K562 (cell line): Measurements from ENCODE around the gene SCAPER. TPM values are rescaled to one million over a fixed set of nuclear protein-coding genes. Genes with fewer than 3 reads are reported as not detected.

Source experiments
- ATAC-seq: fragments of 200-7000 bp; cut with Tn5 transposase; 3 replicates; pipeline ENCODE4 v1.9.1; 2020; ENCODE audit warnings: moderate library complexity
- BruUV-seq: library from RNA; stranded (reverse); fragments of 400-500 nt; replicated peaks from 2 replicates; lab custom pipeline; 2021; lab: Mats Ljungman, UMichigan
- CTCF ChIA-PET: fragments of 300-600 bp; formaldehyde crosslinking; extraction: SDS; loops from one replicate; lab custom pipeline; 2021; ENCODE audit warnings: low intra/inter-chr PET ratio; lab: Yijun Ruan, JAX
- POLR2A ChIA-PET: fragments of 300-600, 350-650 bp; sonication (Branson Sonifier 250); formaldehyde crosslinking; extraction: SDS; loops from one replicate; lab custom pipeline; 2021; ENCODE audit warnings: antibody characterized with exemption, inconsistent platforms; lab: Yijun Ruan, JAX
- DNase-seq, 4 experiments: peaks; one replicate each; pipeline versions ENCODE4 v3.0.0 to v3.0.0-alpha.2; 2011 to 2018; ENCODE audit warnings: low spot score in 3 of 4, mixed read lengths in 3 of 4; ENCODE audit errors: extremely low read depth in 1 of 4
- FAIRE-seq: peaks from 2 replicates; lab custom pipeline; 2011; peaks lifted over from hg19 to GRCh38; lab: Jason Lieb, UNC
- H2AFZ ChIP-seq: 2 replicates; pipeline ENCODE4 v1.6.0; 2011; ENCODE audit warnings: low read depth, low read length, control low read depth, inconsistent platforms
- H3K27ac ChIP-seq: fragments of 200-600 bp; 3 replicates; pipeline ENCODE4 v1.8.0; 2011; ENCODE audit warnings: low read depth, mild to moderate bottlenecking, control low read depth, inconsistent platforms, low read length, moderate library complexity, mixed read lengths; ENCODE audit errors: extremely low read depth
- H3K27me3 ChIP-seq, 2 experiments: fragments of 300-600 bp in 1 of 2; 2 replicates in 1 of 2; 3 replicates in 1 of 2; pipeline versions ENCODE4 v1.6.0 to v1.8.0; 2011; ENCODE audit warnings: inconsistent platforms in 2 of 2, low read length in 2 of 2, mild to moderate bottlenecking in 1 of 2, mixed read lengths in 1 of 2, moderate library complexity in 1 of 2; ENCODE audit not compliant: control insufficient read depth in 2 of 2, insufficient read depth in 2 of 2
- H3K36me3 ChIP-seq: fragments of 300-600 bp; 3 replicates; pipeline ENCODE4 v1.8.0; 2011; ENCODE audit warnings: mild to moderate bottlenecking, low read length, inconsistent platforms; ENCODE audit not compliant: control insufficient read depth, insufficient read depth
- H3K4me1 ChIP-seq, 2 experiments: fragments of 200-600 bp in 1 of 2; replicated peaks in 1 of 2; 2 replicates in 1 of 2; 3 replicates in 1 of 2; pipeline versions ENCODE4 v1.5.1 to v1.8.0; 2011; ENCODE audit warnings: inconsistent platforms in 2 of 2, low read length in 2 of 2, mild to moderate bottlenecking in 1 of 2, mixed read lengths in 1 of 2, moderate library complexity in 1 of 2; ENCODE audit not compliant: control insufficient read depth in 2 of 2, insufficient read depth in 2 of 2
- H3K4me2 ChIP-seq: 2 replicates; pipeline ENCODE4 v1.6.1; 2011; ENCODE audit warnings: low read length, control low read depth, inconsistent platforms, mixed read lengths; ENCODE audit not compliant: insufficient read depth
- H3K4me3 ChIP-seq: fragments of 200-600 bp; sonication (generic), shearing (Covaris generic); 2 replicates; pipeline ENCODE4 v1.5.1; 2016; ENCODE audit warnings: control low read depth, inconsistent platforms
- H3K79me2 ChIP-seq: fragments of 200-600 bp; 3 replicates; pipeline ENCODE4 v1.8.0; 2011; ENCODE audit warnings: low read length, inconsistent platforms; ENCODE audit not compliant: control insufficient read depth, insufficient read depth
- H3K9ac ChIP-seq, 2 experiments: 2 replicates each; pipeline versions ENCODE4 v1.6.0 to v1.6.1; 2011; ENCODE audit warnings: low read depth in 2 of 2, low read length in 2 of 2, control low read depth in 1 of 2, inconsistent platforms in 1 of 2, mild to moderate bottlenecking in 1 of 2, mixed read lengths in 1 of 2; ENCODE audit not compliant: insufficient read depth in 1 of 2
- H3K9me1 ChIP-seq: one replicate; pipeline ENCODE4 v1.6.0; 2011; ENCODE audit warnings: inconsistent platforms, mild to moderate bottlenecking, low read length, moderate library complexity; ENCODE audit not compliant: control insufficient read depth, insufficient read depth
- H3K9me3 ChIP-seq: replicated peaks from 2 replicates; pipeline ENCODE4 v1.5.1; 2011; ENCODE audit warnings: low read depth, low read length, inconsistent platforms; ENCODE audit not compliant: control insufficient read depth, insufficient read depth
- H4K20me1 ChIP-seq: replicated peaks from 2 replicates; pipeline ENCODE4 v1.6.1; 2011; ENCODE audit warnings: low read length, inconsistent platforms, mixed read lengths; ENCODE audit not compliant: control insufficient read depth, insufficient read depth
- C11orf30 ChIP-seq: fragments of 450-650 bp; IDR thresholded peaks from 2 replicates; pipeline ENCODE4 v1.6.1; 2016; ENCODE audit warnings: low read depth, mild to moderate bottlenecking
- EP400 ChIP-seq: fragments of 450-650 bp; IDR thresholded peaks from 2 replicates; pipeline ENCODE4 v1.6.1; 2017; ENCODE audit warnings: antibody characterized with exemption, mild to moderate bottlenecking, moderate library complexity
- HMG20A ChIP-seq: fragments of 450-650 bp; formaldehyde crosslinking; conservative IDR thresholded peaks from 2 replicates; pipeline ENCODE4 v1.4.0; 2020; ENCODE audit warnings: mild to moderate bottlenecking, mixed read lengths
- JUN ChIP-seq, 2 experiments: sonication (generic) in 1 of 2; formaldehyde crosslinking in 1 of 2; IDR thresholded peaks; 2 replicates each; pipeline versions ENCODE4 v1.6.1 to v1.8.0; 2012 to 2022; ENCODE audit warnings: borderline replicate concordance in 2 of 2, mild to moderate bottlenecking in 2 of 2, improper control_type of control experiment in 1 of 2, low read depth in 1 of 2, low read length in 1 of 2, missing genetic modification reagents in 1 of 2
- MAFG ChIP-seq: fragments of 450-650 bp; conservative IDR thresholded peaks from 2 replicates; pipeline ENCODE4 v1.6.1; 2016; ENCODE audit warnings: missing genetic modification characterization, missing compliant biosample characterization
- MBD2 ChIP-seq: sonication (generic); IDR thresholded peaks from 2 replicates; pipeline ENCODE4 v1.6.1; 2016; ENCODE audit warnings: low read depth, borderline replicate concordance
- NFE2 ChIP-seq: IDR thresholded peaks from 2 replicates; pipeline ENCODE4 v1.6.1; 2014; ENCODE audit warnings: antibody characterized with exemption, low read depth
- POLR3A ChIP-seq: IDR thresholded peaks from 2 replicates; pipeline ENCODE4 v1.6.1; 2011; ENCODE audit warnings: borderline replicate concordance, mild to moderate bottlenecking, moderate library complexity; ENCODE audit not compliant: insufficient read length, insufficient read depth; ENCODE audit errors: extremely low read depth
- ZNF316 ChIP-seq: fragments of 450-650 bp; IDR thresholded peaks from 2 replicates; pipeline ENCODE4 v1.6.1; 2016
- WGBS: fragments of 100-300 bp; shearing (Covaris generic); methylation state at CpG from one replicate; pipeline ENCODE4 v1.1.6; 2016; ENCODE audit warnings: low coverage, mixed read lengths; ENCODE audit not compliant: insufficient coverage; ENCODE audit errors: missing lambda C conversion rate; 5-methylcytosine and 5-hydroxymethylcytosine counted together
- in situ Hi-C: fragments of 300-500 bp; cut with MboI; formaldehyde crosslinking; loops from 4 replicates; pipeline ENCODE4 v1.15.0; 2018; ENCODE audit warnings: inconsistent platforms, mixed read lengths
- intact Hi-C: fragments of 100-400 bp; cut with micrococcal nuclease; formaldehyde crosslinking; loops from 2 replicates; pipeline ENCODE4 v1.14.2; 2022
- polyA plus RNA-seq, 8 experiments: library from polyadenylated mRNA; depleted of rRNA in 4 of 8; stranded (reverse) in 5 of 8; unstranded in 3 of 8; fragments of >200 nt; fragmentation: Nextera tagmentation in 2 of 8; fragmentation: Illumina TruSeq in 1 of 8; extraction: Ambion mirVana in 2 of 8; extraction: Trizol in 1 of 8; gene quantifications; 2 replicates each; pipeline versions ENCODE4 v1.2.1 to v1.2.3, GENCODE V29; 2011 to 2014; ENCODE audit warnings: inconsistent platforms in 1 of 8, missing spikeins in 1 of 8
- total RNA-seq, 7 experiments: library from RNA; depleted of rRNA in 6 of 7; stranded (reverse); fragments of >200 nt in 6 of 7; fragmentation: Illumina TruSeq in 2 of 7; extraction: Trizol in 2 of 7; gene quantifications; 2 replicates each; pipeline versions ENCODE4 v1.2.1 to v1.2.3, GENCODE V29; 2011 to 2021; ENCODE audit warnings: low replicate concordance in 1 of 7
- TF ChIP-seq, protein P1 (sequence below): IDR thresholded peaks from 3 replicates; pipeline ENCODE4 v1.6.1; 2011; ENCODE audit warnings: borderline replicate concordance, mild to moderate bottlenecking; ENCODE audit not compliant: insufficient read length, insufficient read depth
- TF ChIP-seq, protein P2 (sequence below): sonication (generic); IDR thresholded peaks from 2 replicates; pipeline ENCODE4 v1.6.1; 2016
- TF ChIP-seq, protein P3 (sequence below), 2 experiments: fragments of 450-650 bp in 1 of 2; sonication (generic) in 1 of 2; formaldehyde crosslinking in 1 of 2; IDR thresholded peaks in 1 of 2; conservative IDR thresholded peaks in 1 of 2; 2 replicates each; pipeline versions ENCODE4 v1.6.1 to v1.8.1; 2016 to 2023; ENCODE audit warnings: mild to moderate bottlenecking in 2 of 2, moderate library complexity in 2 of 2, inconsistent platforms in 1 of 2, missing genetic modification reagents in 1 of 2

SCAPER gene
- total and polyA plus RNA-seq, 9 of the 15 experiments (the other 6 are each of a cell fraction or from before 2014, with no cell fraction given): 1.3 to 5.7 (median 3.2) TPM

DNA sequence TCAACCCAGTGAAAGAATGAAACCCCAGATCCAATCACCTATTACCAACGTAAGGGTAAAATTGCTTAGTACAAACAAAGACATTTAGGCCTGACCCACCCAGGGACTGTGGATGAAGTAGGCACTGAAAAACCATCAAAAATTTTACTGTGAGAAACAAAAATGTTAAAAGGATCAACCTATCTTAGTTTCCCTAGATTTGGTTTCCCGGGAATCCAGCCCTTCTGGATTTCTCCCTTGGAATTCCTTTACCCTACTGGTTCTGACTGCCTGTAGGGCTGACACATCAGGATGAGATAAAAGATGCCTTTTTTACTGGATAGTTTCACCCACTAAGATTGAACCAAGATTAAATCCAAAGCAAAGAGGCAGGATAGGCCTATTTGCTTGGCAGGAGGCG is 102.7 kb downstream of the SCAPER start:
- H3K36me3 ChIP-seq: no peaks in the 10 kb centered on the region
- no peak overlapping the region for H3K4me2 ChIP-seq
- DNase-seq (no peak), FAIRE-seq (no peak), ATAC-seq (no peak)
- TF ChIP-seq POLR3A (no peak), MBD2 (no peak), HMG20A (no peak)
- ChIA-PET CTCF (no interaction called here), POLR2A (interaction anchor here (1.1 kb wide), 1 partner anchor 11 kb away, joined by 3 read pairs; no protein-coding TSS in a partner anchor)
- no peaks in the 10 kb centered on the region for H3K9me1 ChIP-seq
- no peak overlapping the region for H3K27ac ChIP-seq
- no peaks in the 10 kb centered on the region for H4K20me1 ChIP-seq
- no peaks in the 10 kb centered on the region for H3K27me3 ChIP-seq
- no peak overlapping the region for H2AFZ ChIP-seq
- no peaks in the 10 kb centered on the region for H3K79me2 ChIP-seq
- peaks cover 0 to 4% of the 10 kb centered on the region in 2 experiments; a peak in 2 of 5 replicates for H3K4me1 ChIP-seq
- H3K4me3 ChIP-seq: no peak overlapping the region
- WGBS: 75% methylated on average over 3 of the region's 3 CpGs
- intact Hi-C loops (no loop called here), in situ Hi-C loops (no loop called here)
- no peak overlapping the region for H3K9ac ChIP-seq
- H3K9me3 ChIP-seq: no peaks in the 10 kb centered on the region
- no TSS peak for BruUV-seq

DNA sequence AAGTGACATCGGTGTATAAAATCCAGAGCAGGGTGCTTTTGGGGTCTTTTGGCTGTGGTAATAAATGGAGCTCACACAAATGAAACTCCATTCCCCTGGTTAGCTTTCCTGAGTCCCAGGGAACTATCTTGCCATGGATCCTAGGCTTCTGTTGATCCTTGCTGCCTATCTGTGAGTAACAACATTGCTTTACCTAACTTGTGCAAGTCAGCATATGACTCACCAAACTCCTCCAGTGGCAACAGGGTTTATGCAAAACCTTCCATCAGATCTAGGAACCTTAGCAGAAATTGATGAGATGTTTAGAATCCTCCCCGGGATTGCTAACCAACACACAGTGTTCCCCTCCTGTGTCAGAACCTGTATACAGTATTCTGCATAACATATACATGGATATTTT is 105.4 kb downstream of the SCAPER start:
- Histone ChIP-seq H3K4me2 (no peak overlapping the region), H3K9me1 (no peaks in the 10 kb centered on the region), H2AFZ (no peak overlapping the region), H3K4me1 (no peaks in the 10 kb centered on the region; a peak in 1 of 5 replicates), H3K79me2 (no peaks in the 10 kb centered on the region), H3K27me3 (no peaks in the 10 kb centered on the region), H4K20me1 (no peaks in the 10 kb centered on the region), H3K27ac (no peak overlapping the region), H3K36me3 (no peaks in the 10 kb centered on the region), H3K9ac (no peak overlapping the region), H3K4me3 (no peak overlapping the region), H3K9me3 (no peaks in the 10 kb centered on the region)
- ChIA-PET CTCF (no interaction called here), POLR2A (no interaction called here)
- intact Hi-C loops: no loop called here
- in situ Hi-C loops: no loop called here
- FAIRE-seq (peak; percentile 72), DNase-seq (peak; percentile 10 to 16 (median 12)), ATAC-seq (no peak)
- BruUV-seq: no TSS peak
- WGBS: 53% methylated on average over 2 of the region's 2 CpGs
- TF ChIP-seq, protein P1, sequence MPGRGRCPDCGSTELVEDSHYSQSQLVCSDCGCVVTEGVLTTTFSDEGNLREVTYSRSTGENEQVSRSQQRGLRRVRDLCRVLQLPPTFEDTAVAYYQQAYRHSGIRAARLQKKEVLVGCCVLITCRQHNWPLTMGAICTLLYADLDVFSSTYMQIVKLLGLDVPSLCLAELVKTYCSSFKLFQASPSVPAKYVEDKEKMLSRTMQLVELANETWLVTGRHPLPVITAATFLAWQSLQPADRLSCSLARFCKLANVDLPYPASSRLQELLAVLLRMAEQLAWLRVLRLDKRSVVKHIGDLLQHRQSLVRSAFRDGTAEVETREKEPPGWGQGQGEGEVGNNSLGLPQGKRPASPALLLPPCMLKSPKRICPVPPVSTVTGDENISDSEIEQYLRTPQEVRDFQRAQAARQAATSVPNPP: no peak
- TF ChIP-seq EP400 (no peak), ZNF316 (peak; percentile 73), C11orf30 (peak; percentile 77), JUN (IDR thresholded peaks at IDR 0.05; ENCODE audit: borderline replicate concordance, low read depth, low read length) (peak; percentile 27; the same call in 1 of the 2 replicates), JUN (CRISPR knock-in tag; IDR thresholded peaks at IDR 0.05; ENCODE audit: borderline replicate concordance) (no peak), NFE2 (0 out of 2 replicates have a peak, but pooled peaks have one; percentile 12), MAFG (tag) (peak; percentile 54; the same call in 1 of the 2 replicates)
- TF ChIP-seq, protein P2, sequence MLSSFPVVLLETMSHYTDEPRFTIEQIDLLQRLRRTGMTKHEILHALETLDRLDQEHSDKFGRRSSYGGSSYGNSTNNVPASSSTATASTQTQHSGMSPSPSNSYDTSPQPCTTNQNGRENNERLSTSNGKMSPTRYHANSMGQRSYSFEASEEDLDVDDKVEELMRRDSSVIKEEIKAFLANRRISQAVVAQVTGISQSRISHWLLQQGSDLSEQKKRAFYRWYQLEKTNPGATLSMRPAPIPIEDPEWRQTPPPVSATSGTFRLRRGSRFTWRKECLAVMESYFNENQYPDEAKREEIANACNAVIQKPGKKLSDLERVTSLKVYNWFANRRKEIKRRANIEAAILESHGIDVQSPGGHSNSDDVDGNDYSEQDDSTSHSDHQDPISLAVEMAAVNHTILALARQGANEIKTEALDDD: peak; percentile 47; the same call in 1 of the 2 replicates
- TF ChIP-seq, protein P3, sequence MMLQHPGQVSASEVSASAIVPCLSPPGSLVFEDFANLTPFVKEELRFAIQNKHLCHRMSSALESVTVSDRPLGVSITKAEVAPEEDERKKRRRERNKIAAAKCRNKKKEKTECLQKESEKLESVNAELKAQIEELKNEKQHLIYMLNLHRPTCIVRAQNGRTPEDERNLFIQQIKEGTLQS (IDR thresholded peaks at IDR 0.05): peak; percentile 65
- TF ChIP-seq, protein P3 (CRISPR knock-in tag; conservative IDR thresholded peaks at IDR 0.05): no peak
